Activated naive CD4-positive, alpha-beta T cell treated with anti-CD3 and anti-CD28 coated beads, Interleukin-2, amount 50 U/mL, for 16 hours (primary cell): ENCODE results near the gene NR2C2.
"Not testable (repeated sequence)": the region's sequence is repeated elsewhere in the genome, so short reads cannot be mapped to it uniquely, and the experiment has no call there.

ENCODE experiments used
- DNase-seq: peaks from one replicate; pipeline ENCODE4 v3.0.0-alpha.2; 2020

The NR2C2 gene

DNA sequence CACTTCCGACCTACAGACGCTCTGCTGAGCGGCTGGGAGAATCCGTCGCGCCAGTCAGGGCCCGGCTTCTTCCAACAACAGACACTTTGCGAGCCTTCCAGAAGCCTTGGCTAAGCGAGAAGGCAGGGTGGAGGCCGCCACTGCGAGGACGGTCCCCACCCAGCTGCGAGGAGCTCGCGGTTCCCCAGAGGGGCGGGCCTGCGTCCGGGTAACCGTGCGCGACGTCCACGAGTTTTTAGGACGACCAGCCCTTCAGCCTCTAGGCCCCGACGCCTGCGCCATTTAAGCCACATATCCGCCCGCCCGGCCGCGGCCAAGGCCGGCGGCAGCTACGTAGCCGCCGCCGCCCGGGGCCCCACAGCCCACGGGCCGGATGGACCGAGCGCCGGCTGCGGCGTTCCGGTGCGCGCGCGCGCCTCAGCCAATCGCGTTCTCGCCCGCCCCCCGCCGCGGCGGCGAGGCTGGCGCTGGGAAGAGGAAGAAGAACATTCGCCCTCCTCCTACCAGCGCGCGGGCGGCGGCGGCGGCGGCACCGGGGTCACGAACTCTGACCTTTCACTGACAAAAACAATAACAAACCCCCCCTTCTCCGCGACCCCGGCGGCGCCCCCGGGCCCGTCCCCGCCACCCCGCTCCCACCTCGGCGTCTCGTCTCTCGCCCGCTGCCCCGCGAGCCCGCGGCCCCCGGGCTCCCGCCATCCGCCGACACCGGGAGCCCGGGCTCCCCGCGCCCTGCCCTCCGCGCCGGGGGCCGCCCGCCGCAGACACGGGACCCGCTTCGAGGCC, at the start of gene NR2C2:
NR2C2 (plus strand) TSS at position 484 of the 786 bp plus-strand sequence. CDS start 56,332 bp downstream, outside the sequence.
- DNase-seq: peak; percentile 90

DNA sequence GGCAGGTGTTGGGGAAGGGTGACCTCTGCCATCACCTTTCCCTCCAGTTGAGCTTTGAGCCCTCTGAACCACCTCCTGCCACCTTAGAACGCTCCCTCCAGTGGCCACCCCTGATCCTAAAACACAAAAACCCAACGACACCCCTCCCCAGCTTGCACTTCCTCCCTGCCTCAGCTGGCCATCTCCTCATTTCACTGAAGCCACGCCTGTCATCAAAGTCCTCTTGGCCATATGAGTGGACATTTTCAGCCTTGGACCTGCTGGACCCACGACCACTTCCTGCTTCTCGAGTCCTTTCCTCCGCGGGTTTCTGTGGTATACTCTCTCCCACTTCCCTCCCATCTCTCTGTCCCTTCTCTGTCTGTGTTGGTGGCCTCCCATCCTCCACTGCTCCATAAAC, 48.5 kb upstream of the NR2C2 start:
- DNase-seq: no peak

DNA sequence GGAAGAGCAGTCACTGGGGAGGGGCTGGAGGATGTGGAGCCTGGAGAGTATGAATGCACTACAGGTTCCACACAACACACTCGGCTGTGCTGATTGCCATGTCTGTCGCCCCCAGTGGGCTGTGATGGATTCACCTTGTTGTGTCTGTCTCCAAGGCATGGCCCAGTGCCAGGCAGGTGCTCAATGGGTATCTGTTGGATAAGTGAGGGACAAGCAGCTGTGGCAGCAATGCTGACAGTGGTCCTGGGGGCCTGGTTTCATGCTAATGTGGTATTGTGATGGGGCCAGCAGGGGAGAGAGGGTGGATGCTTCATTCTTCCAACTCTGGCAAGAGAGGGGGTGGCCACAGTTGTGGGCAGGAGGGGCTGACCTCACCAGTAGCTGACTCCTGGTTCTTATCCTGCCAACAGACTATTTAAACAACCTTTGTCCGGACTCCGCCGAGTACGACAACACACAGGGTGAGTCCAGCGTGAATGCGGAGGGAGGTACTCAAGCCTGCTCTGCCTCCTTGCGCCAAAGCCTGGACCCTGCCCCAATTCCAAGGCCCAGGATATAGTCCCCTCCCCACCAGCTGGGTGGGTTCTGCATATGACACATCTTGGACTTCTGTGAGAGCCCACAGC, 47.3 kb upstream of the NR2C2 start:
- no peak for DNase-seq

DNA sequence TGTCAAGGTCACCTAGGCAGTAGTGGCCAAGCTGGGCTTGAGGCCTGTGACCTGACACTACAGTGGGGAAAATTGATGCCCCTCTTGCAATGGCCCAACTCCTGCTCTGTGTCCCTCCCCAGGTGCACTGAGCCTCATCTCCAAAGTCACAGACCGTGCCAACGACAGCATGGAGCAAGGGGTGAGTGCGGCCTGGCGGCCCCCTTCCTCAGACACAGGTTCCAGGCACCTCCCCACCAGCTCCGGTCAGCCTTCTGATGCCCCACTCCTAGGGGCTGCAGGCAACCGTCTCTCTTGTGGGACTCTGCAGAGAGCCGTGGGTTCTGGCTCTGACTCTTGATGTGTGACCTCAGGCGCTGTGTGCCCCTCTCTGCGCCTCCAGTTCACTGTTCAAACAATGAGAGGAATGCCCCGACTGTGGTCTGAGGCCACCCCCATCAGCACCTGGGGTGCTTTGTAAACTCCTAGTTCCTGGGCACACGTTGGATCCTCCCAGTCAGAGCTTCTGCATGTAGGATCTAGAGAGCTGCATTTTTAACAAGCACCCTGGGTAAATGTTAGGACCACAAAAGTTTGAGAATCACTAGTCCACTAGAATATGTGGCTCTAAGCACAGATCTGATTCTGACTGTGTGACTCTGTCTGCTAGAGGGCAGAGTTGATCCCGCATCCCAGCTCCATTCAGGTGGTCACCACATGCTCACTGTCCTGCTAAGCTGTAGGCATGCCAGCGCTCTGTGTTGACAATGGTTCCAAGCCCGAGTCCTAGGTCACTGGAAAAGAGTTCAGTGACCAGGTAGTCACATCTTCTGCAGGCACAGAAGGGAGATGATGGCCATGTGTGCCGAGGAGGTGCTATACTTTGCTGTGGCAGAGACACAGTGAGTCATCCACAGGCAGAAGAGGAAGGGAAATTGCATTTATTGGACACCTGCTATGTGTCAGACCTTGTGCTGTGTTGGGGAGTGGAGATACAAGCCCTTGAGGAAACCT, 46.2 kb upstream of the NR2C2 start:
- DNase-seq: no peak

DNA sequence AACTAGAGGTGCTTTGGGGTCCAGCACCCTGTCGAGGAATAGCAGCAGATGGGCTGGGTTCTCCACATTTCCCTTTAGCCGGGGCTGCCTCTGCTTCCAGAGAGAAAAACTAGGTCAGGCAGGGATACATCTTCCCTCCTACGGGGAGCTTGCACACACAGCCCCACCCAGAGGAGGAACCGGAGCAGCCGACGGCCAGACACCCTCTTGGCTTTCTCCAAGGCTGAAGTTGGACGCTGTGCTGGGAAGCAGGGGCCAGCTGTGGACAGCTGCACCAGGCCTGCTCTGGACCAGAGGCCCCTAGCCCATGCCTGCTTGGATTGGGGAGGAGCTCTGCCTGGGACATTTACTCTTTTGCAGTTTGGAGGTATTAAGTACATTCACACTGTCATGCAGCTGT, 44.7 kb upstream of the NR2C2 start:
- no peak for DNase-seq

DNA sequence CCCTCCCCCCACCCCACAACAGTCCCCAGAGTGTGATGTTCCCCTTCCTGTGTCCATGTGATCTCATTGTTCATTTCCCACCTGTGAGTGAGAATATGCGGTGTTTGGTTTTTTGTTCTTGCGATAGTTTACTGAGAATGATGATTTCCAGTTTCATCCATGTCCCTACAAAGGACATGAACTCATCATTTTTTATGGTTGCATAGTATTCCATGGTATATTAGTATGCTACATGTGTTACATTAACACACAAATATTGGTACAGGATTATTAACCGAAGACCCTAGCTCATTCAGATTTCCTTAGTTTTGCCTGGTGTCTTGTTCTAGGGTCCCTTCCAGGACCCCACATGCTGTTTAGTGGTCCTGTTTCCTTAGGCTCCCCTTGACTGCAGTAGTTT, 43.9 kb upstream of the NR2C2 start:
- not testable (repeated sequence) for DNase-seq

DNA sequence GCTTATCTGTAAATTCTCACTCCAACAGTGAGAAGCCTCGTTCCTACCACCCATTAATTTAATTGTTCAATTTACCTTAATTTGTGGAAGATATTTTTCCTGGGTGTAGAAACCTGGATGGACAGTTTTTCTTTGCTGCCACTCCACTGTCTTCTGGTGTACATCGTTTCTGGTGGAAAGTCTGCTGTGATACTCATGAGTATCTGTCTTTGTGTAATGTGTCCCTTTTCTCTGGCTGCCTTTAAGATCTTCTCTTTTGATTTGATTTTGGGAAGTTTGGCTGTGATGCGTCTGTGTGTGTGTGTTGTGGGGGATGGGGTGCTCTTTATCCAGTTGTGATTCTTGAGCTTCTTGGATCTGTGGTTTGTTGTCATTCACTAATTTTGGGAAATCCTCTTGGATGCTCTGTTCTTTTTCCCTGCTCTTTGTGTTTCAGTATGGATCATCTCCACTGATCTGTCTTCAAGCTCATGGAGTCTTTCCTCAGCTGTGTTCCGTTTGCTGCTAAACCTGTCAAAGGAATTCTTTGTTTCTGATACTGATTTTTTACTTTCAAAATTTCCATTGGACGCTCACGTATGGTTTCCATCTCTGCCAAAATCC, 42.2 kb upstream of the NR2C2 start:
- DNase-seq: no peak

DNA sequence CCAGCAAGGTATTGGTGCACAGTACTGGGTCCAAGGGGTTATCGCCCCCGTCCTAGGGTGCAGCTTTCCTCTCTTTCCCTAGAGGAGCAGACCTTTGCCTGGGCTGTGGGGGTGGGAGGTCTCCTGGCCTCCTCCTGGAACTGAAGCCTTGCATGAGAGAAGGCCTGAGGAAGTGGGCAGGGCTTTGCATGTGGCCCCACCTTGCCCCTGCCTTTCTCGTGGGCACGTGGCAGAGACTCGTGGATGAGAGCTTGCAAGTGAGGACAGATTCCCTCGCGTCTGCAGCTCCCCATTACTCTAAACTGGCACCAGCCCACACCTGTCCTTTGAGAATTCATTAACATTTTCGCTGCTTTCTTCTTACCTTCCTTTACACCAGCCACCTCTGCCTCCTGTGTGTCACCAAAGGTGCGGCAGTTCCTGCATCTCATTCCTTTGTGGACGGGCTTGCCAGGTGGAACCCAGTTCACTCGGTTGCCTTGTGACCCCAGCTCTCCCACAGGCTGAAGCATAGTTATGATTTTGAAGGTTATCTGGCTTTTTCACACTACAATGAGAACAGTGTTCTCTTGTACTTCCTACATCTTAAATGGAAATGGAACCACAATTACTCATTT, 40.9 kb upstream of the NR2C2 start:
- DNase-seq: no peak

DNA sequence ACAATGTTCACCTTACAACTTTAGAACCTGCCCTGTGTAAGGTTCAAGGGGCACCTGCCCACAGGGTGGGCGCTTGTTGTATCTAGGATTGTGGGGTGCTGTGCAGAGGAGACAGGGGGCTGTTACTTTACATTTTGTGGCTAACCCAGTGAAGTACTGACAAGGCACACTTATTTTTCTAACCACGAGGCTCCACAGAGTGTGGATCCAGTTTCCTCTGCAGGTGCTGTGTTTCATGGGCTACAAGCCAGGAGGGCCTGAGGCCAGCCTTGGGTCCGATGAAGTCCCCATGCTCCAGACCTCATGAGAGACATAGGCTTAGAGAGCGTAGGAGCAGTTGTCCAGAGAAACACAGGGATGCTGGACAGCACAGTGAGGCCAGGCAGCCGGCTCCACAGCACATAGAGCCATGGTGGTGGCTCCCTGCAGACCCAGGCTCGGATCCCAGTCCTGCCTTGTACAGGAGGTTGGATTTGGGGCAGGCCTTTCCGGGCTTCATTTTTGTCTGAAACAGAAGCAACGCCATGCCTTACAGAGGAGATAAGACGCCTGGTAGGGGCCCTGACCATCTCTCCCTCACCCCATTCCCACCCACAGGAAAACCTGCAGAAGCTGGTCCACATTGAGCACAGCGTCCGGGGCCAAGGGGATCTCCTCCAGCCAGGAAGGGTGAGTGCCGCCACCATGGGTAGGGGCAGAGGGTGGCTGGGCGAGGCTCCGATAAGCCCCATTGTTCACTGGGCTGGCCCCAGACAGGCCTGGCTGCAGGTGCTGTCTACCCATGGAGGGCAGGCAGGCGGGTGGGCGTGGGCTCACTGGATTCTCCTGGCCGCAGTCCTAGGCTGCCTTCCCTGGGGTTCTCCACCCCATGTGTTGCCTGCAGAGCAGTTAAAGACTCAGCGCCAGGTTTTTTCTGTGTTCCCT, 40.1 kb upstream of the NR2C2 start:
- DNase-seq: no peak

DNA sequence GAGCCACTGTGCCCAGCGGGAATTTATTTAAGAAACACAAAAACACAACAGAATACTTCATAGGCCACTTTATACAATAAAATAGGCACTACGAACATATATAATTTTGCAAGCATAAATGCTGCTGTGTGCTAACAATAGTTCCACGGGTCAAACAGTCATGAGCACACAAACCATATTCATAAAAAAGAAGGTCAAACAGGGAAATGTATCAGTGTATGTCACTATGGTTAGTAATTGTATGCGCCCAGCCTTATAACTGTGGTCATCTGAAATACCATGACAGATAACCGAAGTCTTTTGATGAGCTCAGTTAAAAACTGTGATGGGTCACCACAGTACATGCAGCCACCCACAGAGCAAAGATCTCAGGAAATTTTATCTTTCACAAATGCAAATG, 38.1 kb upstream of the NR2C2 start:
- DNase-seq: no peak

DNA sequence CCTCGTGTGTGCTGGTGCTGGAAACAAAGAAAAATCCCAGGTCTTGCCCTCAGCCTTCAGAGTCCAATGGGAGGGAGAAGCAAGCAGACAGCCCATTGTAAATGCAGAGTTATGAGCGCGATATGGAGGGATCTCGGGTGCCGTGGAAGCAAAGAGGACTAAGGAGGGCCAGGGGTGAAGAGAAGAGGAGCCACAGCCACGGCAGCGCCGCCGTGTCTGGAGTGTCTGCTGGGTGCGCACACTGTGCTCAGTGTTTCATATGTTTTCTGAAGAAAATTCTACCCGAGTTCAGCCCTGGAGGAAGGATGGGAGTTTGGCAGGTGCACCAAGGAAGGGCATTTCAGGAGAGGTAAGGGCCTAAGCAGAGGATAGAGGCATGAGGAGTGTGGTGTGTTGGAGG, 35.7 kb upstream of the NR2C2 start:
- no peak for DNase-seq

DNA sequence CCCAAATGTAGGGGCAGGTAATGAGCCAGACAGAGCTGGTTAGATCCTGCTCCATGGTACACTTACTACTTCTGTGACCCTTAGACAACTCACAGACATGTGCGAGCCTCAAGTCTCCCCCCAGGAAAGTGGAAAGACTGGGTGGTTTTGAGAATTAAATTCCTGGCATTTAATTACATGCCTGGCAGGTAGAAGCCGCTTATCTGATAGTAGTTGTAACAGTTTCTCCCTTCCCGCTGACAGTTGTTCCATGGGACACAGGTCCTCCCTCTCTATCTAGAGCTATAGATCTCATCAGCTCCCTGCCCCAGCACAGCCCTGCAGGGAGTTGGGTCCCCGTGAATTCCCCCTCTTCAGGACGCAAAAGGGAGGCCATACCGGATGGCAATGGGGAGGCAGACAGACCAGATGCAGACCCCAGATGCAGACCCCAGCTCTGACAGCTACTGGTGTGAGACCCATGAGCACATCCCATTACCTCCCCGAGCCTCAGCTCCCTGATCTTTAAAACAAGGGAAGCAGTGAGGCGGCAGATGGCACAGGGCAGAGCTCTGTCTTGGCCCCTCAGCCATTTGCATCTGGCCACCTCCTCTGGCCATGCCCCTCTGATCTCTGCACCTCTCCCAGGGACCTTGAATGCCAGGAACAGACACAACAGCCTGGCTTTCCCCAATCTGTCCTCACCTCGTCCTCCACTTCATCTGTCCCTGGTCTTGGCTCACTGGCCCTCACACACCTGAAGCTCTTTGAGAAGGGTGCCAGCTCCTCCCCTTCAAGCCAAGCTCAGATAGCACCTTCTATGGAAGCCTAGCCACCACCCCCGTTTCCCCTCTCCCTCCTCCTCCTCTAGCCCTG, 34.1 kb upstream of the NR2C2 start:
- DNase-seq: no peak

DNA sequence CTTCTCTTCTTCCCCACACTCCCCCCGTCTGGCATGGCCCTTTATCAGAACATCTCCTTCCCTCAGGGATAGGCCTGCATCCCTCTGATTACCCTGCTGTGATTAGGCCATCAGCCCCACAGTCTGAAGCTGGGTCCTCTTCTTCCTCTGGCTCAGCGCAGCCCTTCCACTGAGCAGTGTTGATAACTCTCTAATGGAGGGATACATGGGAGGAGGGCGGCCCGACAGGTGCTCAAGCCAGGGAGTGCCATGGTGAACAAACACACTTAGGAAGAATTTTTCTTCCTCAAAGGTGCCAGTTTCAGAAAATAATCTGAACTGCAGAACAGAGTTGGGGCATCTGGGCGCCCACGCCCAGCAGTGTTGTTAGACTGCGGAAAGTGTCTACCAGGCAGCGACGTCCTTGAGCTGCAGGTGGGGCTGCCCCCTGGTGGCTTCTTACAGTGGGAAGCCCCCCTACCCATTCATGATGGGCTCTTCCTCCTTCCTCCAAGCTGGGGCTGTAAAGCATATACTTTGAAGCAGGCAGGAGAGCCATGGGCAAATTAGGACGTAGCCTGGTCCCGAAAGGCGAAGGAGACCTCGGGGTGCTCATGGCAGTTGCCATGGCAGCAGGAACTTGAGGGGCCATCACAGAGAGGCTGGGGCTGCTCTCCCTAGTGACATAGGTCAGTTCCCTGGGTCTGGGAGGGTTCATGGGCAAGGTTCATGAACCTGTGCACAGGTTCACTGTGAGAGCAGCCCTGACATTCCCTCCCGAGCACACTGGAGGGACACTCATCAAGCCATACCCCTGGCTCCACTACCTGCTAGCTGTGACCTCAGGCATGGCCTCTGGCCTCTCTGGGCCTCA, 33.2 kb upstream of the NR2C2 start:
- DNase-seq: no peak

DNA sequence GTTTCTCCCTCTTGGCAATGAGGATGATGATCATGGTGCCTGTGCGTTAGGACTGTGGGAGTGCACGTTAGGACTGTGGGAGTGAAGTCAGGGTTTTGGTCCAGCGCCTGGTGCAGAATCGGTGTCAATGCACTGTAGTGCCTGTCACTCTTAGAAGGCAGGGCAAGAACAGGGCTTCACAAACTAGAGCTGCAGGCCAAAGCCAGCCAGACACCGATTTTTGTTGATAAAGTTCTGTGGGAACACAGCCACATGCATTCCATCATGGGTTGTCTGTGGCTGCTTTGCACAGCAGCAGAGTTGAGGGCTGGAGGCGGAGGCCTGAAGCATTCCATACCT, 32.6 kb upstream of the NR2C2 start:
- DNase-seq: no peak

DNA sequence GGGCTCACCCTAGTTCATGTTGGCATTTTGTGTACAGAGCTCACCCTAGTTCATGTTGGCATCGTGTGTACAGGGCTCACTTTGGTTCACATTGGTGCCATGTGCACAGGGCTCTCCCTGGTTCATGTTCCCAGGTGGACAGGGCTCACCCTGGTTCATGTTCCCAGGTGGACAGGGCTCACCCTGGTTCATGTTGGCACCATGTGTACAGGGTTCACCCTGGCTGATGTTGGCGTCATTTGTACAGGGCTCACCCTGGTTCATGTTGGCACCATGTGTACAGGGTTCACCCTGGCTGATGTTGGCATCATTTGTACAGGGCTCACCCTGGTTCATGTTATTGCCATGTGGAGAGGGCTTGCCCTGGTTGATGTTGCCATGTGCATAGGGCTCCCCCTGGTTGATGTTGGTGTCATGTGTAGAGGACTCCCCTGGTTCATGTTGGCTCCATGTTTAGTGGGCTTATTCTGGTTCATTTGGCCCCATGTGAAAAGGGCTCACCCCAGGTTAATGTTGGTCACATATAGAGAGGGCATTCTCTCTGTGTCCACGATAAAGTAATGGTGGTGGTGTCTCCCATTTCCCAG, 31.7 kb upstream of the NR2C2 start:
- DNase-seq: no peak

DNA sequence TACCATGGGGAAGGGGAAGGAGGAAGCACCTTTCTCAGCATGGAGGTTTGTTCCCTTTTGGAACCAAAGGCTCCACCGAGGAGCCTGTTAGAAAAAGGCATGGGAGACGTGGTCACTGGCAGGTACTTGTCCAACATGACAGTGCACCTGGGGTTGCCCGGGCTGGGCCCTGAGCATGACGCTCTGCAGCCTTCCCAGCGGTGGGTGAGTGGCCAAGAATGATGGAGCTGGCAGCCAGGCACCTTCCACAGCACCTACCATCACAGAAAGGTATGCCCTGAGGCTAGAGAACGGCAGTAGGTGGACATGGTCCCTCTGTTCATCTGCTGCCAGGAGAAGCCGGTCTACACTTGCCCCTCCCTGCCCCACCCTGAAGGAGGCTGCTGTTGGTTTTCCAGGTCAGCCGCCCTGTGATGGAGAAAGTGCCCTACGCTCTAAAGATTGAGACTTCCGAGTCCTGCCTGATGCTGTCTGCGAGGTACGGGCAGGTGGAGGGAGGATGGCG, 29.0 kb upstream of the NR2C2 start:
- DNase-seq: no peak

DNA sequence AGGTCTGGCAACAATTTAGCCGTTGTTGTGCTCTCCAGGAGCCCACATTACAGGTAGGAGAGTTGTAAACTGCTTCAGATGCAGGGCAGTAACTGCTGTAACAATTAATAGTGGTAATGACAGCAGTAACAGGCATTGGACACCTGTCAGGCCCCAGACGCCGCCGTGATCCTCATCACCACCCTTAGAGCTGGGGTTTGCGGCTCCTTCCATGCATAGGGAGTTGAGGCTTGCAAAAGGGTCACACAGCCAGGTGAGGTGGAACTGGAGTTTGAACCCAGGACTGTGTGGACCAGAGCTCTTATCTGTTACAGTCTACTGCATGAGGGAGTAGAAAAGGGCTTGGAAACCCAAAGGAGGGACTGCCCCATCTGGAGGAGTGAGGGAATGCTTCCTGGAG, 26.8 kb upstream of the NR2C2 start:
- DNase-seq: no peak

DNA sequence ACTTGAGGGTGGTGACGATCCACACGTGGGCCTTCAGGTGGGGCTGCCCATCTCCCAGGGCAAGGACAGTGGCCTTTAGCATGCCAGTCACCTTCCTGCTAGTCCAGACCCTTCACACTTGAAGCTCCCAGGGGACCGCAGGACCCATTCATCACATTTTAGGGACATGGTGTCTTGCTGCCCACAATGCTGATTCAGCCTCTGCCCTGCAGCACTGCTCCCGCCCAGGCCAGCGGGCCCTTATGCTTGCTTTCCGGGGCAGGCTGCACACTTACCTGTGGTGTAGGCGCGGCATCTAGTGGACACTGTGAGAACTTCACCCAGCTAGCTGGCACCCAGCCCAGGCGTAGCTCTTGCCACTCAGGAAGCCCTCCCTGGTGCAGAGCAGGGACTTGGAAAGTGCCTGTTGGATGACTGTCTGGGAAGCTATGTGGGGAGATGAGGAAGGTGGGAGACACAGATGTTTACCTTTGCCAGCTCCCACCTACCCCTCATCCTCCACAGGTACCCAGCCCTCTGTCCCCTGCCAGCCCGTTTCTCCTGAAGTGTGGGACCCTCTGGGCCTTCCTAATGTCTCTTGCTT, 26.3 kb upstream of the NR2C2 start:
- DNase-seq: peak; percentile 80
